Breast epithelium (tissue), 4 donors: ENCODE measurements around the gene SCN9A. TPM values are rescaled to one million over a fixed set of nuclear protein-coding genes. Genes with fewer than 3 reads are reported as not detected.

Experiments
- DNase-seq, 2 donors: peaks; one replicate each; pipeline ENCODE4 v3.0.0-alpha.2; 2019; ENCODE audit warnings: low spot score in 2 of 2
- H3K27ac ChIP-seq, 2 donors: fragments of 200-600 bp; sonication (generic) in 1 of 2; one replicate each; pipeline ENCODE4 v1.5.1; 2016 to 2019; ENCODE audit warnings: mild to moderate bottlenecking in 1 of 2
- H3K27me3 ChIP-seq, 2 donors: fragments of 200-600 bp; sonication (generic) in 1 of 2; one replicate each; pipeline versions ENCODE4 v1.5.1 to v1.6.0; 2017 to 2019; ENCODE audit warnings: control low read depth in 1 of 2, mild to moderate bottlenecking in 1 of 2
- H3K36me3 ChIP-seq: fragments of 200-600 bp; one replicate; pipeline ENCODE4 v1.5.1; 2019
- H3K4me1 ChIP-seq, 2 donors: fragments of 200-600 bp; sonication (generic); one replicate each; pipeline ENCODE4 v1.5.1; 2016 to 2019; ENCODE audit warnings: control low read depth in 1 of 2
- H3K4me3 ChIP-seq, 3 donors: fragments of 200-600 bp; sonication (generic); 1 replicate in 2 of 3; 2 replicates in 1 of 3; pipeline ENCODE4 v1.5.1; 2016 to 2019; ENCODE audit warnings: mild to moderate bottlenecking in 3 of 3, moderate library complexity in 2 of 3
- H3K9me3 ChIP-seq, 2 donors: fragments of 200-600 bp; sonication (generic) in 1 of 2; one replicate each; pipeline ENCODE4 v1.5.1; 2016 to 2019; ENCODE audit warnings: control low read depth in 1 of 2
- POLR2A ChIP-seq: fragments of 450-650 bp; IDR thresholded peaks from one replicate; pipeline ENCODE4 v1.6.1; 2016; ENCODE audit warnings: antibody characterized with exemption, mild to moderate bottlenecking, moderate library complexity
- POLR2AphosphoS5 ChIP-seq, 3 donors: sonication (generic); formaldehyde crosslinking; IDR thresholded peaks; one replicate each; pipeline ENCODE4 v1.6.1; 2017; ENCODE audit warnings: antibody characterized with exemption in 3 of 3
- intact Hi-C: fragments of 100-400 bp; cut with DNase I; formaldehyde crosslinking; loops from one replicate; pipeline ENCODE4 v1.15.1; 2023; ENCODE audit warnings: low total_unique reads
- total RNA-seq, 3 donors: library from RNA; depleted of rRNA; stranded (reverse); fragments of >200 nt; gene quantifications; one replicate each; pipeline ENCODE4 v1.1.0, GENCODE V29; 2016
- TF ChIP-seq, protein P1 (sequence below), 3 donors: fragments of 450-650 bp; IDR thresholded peaks; one replicate each; pipeline ENCODE4 v1.5.1; 2016 to 2017; ENCODE audit warnings: antibody characterized with exemption in 3 of 3, mild to moderate bottlenecking in 3 of 3, moderate library complexity in 3 of 3

The SCN9A gene
- total RNA-seq, 3 donors from 2014 or later: 2.0 to 12.5 (median 3.5) TPM

- TF ChIP-seq POLR2A: no peak
- TF ChIP-seq, protein P1, sequence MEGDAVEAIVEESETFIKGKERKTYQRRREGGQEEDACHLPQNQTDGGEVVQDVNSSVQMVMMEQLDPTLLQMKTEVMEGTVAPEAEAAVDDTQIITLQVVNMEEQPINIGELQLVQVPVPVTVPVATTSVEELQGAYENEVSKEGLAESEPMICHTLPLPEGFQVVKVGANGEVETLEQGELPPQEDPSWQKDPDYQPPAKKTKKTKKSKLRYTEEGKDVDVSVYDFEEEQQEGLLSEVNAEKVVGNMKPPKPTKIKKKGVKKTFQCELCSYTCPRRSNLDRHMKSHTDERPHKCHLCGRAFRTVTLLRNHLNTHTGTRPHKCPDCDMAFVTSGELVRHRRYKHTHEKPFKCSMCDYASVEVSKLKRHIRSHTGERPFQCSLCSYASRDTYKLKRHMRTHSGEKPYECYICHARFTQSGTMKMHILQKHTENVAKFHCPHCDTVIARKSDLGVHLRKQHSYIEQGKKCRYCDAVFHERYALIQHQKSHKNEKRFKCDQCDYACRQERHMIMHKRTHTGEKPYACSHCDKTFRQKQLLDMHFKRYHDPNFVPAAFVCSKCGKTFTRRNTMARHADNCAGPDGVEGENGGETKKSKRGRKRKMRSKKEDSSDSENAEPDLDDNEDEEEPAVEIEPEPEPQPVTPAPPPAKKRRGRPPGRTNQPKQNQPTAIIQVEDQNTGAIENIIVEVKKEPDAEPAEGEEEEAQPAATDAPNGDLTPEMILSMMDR (IDR thresholded peaks at IDR 0.05): no peak
- no peak for TF ChIP-seq POLR2AphosphoS5 (IDR thresholded peaks at IDR 0.05)
- intact Hi-C loops: no loop called here
- no peaks in the 10 kb centered on the region for H3K4me1 ChIP-seq
- no peak for DNase-seq
- H3K27ac ChIP-seq: no peak overlapping the region
- H3K36me3 ChIP-seq: no peaks in the 10 kb centered on the region
- no peak overlapping the region for H3K4me3 ChIP-seq
- no peaks in the 10 kb centered on the region for H3K27me3 ChIP-seq
- no peaks in the 10 kb centered on the region for H3K9me3 ChIP-seq
These were observed 96.9 kb downstream of the SCN9A start for GRCh38 chr2:166278856-166279255.

GRCh38 chr2:166270376-166270775 is 105.4 kb downstream of the SCN9A start:
- Histone ChIP-seq H3K9me3 (no peaks in the 10 kb centered on the region), H3K36me3 (no peaks in the 10 kb centered on the region), H3K27ac (no peak overlapping the region), H3K4me1 (no peaks in the 10 kb centered on the region), H3K27me3 (no peaks in the 10 kb centered on the region), H3K4me3 (no peak overlapping the region)
- no peak for DNase-seq
- intact Hi-C loops: no loop called here
- no peak for TF ChIP-seq POLR2A
- no peak for TF ChIP-seq POLR2AphosphoS5 (IDR thresholded peaks at IDR 0.05)
- TF ChIP-seq, protein P1 (IDR thresholded peaks at IDR 0.05): no peak

DNA sequence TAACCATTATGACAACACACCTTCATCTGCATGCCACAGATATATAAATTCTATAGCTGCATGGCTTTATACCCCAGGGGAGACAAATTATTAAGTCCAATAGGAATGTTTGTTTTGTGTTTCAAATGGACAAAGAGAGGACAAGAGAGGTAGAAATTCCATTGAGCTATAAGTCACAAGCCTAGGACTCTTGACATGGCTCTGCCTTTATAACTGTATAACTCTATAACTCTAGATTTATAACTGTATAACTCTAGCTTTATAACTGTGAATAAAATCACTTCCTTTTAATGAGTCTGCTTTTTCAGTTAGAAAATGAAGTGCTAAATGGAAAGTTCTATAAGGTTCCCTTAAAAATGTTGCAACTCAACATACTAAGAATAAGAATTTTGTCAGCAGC is 106.4 kb downstream of the SCN9A start:
- Histone ChIP-seq H3K27ac (no peak overlapping the region), H3K36me3 (no peaks in the 10 kb centered on the region), H3K4me3 (no peak overlapping the region), H3K27me3 (no peaks in the 10 kb centered on the region), H3K4me1 (no peaks in the 10 kb centered on the region), H3K9me3 (no peaks in the 10 kb centered on the region)
- DNase-seq: no peak
- TF ChIP-seq, protein P1 (IDR thresholded peaks at IDR 0.05): no peak
- TF ChIP-seq POLR2AphosphoS5 (IDR thresholded peaks at IDR 0.05) (no peak), POLR2A (no peak)
- intact Hi-C loops: no loop called here

GRCh38 chr2:166257859-166258258 is 117.9 kb downstream of the SCN9A start:
- H3K36me3 ChIP-seq: no peaks in the 10 kb centered on the region
- TF ChIP-seq POLR2A (no peak), POLR2AphosphoS5 (IDR thresholded peaks at IDR 0.05) (no peak)
- TF ChIP-seq, protein P1 (IDR thresholded peaks at IDR 0.05): no peak
- no peaks in the 10 kb centered on the region for H3K9me3 ChIP-seq
- DNase-seq: no peak
- no peaks in the 10 kb centered on the region for H3K27me3 ChIP-seq
- H3K4me3 ChIP-seq: no peak overlapping the region
- no peaks in the 10 kb centered on the region for H3K4me1 ChIP-seq
- intact Hi-C loops: no loop called here
- H3K27ac ChIP-seq: no peak overlapping the region

- no peak for DNase-seq
- no peak overlapping the region for H3K27ac ChIP-seq
- no peak overlapping the region for H3K4me3 ChIP-seq
- TF ChIP-seq POLR2A (no peak), POLR2AphosphoS5 (IDR thresholded peaks at IDR 0.05) (no peak)
- TF ChIP-seq, protein P1 (IDR thresholded peaks at IDR 0.05): no peak
- intact Hi-C loops: no loop called here
- no peaks in the 10 kb centered on the region for H3K9me3 ChIP-seq
- no peaks in the 10 kb centered on the region for H3K27me3 ChIP-seq
- H3K4me1 ChIP-seq: no peaks in the 10 kb centered on the region
- no peaks in the 10 kb centered on the region for H3K36me3 ChIP-seq
These were observed 118.8 kb downstream of the SCN9A start for GRCh38 chr2:166256896-166257295.
